GM08714 (cell line): ENCODE results near the gene SGSM2.

Experiments
- H3K4me3 ChIP-seq: fragments of 200-500 bp; sonication (Bioruptor generic); 2 replicates; pipeline ENCODE4 v1.5.1; 2014; ENCODE audit warnings: mild to moderate bottlenecking, low read length, inconsistent platforms
- ZNF274 ChIP-seq: IDR thresholded peaks from 2 replicates; pipeline ENCODE4 v1.6.1; 2012; ENCODE audit warnings: mild to moderate bottlenecking, low read depth, low read length

Gene SGSM2

DNA sequence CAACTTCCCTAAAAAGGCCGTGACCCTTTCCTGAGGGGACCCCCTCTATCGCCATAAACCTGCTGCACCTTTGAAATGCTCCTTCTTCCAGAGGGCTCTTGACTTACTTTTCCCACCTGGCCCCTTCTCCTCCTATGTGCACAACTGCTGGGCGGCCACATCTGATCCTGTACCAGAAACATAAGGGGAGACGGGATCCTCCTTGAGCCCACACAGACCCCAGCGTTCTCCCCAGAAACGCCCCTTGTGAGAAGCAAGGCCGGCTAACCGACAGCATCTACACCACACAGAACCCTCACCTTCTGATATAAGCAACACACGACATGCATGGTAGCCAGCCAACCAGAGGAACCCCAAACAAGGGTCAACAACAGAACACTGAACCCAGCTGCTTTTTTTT lies 77.8 kb downstream of the SGSM2 start:
- H3K4me3 ChIP-seq = no peak overlapping the region
- TF ChIP-seq ZNF274 = no peak

DNA sequence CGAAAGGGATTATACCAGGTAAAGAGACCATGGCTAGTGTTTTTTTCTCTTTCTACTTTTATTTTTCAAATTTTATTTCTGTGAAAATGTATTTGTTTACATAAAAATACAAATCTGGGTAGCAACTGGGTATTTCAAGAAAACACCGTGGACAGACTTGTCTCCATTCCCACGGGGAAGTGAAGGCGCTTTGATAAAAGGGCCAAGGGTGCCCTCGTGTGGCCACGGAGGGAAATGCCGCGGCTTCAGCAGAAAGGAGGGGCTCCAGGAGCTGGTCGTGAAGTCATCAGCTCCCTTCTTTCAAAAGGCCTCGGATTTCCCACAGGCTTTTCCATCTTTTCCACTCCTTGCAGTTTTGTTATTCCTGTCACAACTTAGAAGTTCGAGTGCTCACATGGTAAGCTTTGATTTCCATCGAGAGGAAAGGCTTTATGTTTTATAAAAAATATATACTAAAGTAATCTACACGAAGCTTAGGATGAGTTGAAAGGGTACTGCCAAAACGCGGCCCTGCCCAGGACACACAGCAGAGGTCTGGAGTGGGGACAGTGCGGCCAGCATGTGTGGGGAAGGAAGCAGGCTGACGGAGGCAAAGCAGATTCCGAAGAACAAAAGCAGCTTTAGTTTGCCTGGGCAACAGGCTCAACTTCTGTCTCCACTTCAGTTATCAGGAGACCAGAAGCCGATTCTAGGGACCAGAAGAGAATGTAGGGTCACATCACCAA lies 78.9 kb downstream of the SGSM2 start:
- H3K4me3 ChIP-seq = no peak overlapping the region
- TF ChIP-seq ZNF274 = no peak

DNA sequence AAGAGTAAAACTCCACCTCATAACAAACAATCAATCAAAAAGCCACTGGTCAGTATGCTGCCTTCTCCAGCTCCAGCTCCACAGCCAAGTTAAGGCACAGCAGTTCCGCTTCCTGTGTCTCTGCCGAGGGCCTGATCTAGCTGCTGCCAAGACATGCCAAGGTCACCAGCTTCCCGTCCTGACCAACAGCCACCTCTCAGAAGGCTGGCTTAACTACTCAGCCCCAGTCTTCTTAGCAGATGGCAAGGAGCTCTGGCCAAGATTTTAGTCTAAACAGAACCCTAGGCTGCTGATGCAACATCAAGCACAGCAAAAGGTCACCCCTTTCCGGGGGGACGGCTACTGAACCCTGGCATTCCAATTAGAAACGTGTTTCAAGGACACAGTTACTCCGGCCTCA lies 81.3 kb downstream of the SGSM2 start:
- TF ChIP-seq ZNF274 = no peak
- no peak overlapping the region for H3K4me3 ChIP-seq

DNA sequence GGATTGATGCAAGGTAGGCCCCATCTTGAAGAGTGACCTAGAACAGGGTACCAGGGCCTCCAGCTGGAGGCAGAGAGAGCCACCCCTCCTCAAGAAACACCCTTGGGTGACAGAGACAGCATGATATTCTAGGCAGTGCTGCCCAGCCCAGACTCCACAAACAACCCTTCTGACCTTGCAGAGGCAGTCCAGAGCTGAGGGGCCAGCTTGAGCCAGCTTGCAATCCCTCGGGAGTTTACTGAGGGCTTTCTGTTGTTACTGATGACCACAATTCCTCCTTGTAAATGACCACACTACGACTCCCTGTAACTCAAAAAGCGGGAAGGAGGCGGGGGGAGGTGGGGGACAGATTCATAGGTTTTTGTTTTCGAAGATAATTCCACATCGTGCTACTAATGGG lies 82.2 kb downstream of the SGSM2 start:
- TF ChIP-seq ZNF274 = no peak
- H3K4me3 ChIP-seq = no peak overlapping the region

DNA sequence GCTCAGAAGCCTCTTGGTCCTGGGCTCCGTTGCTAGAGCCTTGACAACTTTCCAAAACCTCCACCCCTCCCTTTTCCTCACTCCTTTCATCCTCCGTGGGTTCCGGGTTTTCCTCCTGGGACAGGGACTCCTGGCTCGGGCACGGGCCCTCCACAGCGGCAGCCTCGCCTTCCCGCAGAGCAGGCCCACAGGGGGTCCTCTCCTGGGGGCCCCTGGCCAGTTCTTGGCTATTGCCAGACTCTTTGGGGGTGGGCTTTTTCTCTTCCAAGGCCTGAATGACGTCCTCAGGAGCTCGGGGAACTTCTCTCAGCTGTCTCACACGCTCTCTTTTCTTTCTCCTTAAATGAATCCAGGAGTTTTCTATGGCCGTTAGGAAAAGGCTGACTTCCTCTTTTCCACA lies 82.9 kb downstream of the SGSM2 start:
- no peak overlapping the region for H3K4me3 ChIP-seq
- no peak for TF ChIP-seq ZNF274

DNA sequence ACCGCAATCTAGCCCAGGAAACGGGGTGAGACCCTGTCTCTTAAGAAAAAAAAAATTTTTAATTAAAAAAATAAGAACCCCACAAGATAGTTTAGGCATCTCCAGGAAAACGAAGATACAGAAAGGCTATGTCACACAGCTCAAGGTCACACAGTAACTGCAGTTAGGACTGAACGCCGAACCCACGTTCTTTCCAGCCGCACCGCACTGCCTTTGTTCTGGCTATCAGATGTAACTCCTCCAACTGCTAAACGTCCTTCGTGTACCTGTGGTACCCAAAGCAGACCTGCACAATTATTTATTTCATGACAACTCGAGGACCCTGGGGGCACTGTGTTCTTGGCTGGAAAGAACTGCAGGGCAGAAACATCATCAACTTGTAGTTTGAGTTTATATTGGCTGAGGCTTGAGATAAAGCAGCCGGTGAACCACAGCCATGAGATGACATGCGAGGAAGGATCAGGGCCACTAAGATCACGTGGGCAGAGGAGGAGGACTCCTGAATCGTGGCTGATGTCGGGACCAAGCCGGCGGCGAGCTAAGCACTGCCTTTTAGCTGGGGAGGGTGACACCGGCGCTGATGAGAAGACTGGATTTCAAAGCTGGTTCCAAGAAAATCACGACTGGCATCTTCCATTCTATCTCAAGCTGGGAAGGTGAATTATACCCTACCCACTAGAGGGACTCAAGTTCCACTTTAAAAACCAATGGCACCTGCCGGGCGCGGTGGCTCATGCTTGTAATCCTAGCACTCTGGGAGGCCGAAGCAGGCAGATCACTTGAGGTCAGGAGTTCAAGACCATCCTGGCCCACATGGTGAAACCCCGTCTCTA lies 84.2 kb downstream of the SGSM2 start:
- H3K4me3 ChIP-seq = no peak overlapping the region
- TF ChIP-seq ZNF274 = no peak

DNA sequence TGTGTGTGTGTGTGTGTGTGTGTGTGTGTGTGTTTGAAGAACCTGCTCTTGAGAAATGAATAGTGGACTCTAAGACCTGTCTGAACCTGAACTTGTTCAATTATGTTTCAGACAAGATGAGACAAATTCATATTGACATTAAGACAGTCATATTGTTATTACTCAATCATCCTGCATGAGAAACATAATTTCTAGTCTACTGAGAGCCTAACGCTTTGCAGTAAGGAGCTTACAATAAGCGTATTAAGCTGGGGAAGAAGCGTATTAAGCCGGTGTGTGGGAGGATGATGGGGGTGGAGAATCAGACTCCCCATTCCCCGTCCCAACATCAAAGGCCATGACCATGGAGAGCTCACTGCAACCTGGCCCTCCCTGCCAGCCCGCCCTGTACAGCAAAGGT lies 86.0 kb downstream of the SGSM2 start:
- no peak overlapping the region for H3K4me3 ChIP-seq
- TF ChIP-seq ZNF274 = no peak

DNA sequence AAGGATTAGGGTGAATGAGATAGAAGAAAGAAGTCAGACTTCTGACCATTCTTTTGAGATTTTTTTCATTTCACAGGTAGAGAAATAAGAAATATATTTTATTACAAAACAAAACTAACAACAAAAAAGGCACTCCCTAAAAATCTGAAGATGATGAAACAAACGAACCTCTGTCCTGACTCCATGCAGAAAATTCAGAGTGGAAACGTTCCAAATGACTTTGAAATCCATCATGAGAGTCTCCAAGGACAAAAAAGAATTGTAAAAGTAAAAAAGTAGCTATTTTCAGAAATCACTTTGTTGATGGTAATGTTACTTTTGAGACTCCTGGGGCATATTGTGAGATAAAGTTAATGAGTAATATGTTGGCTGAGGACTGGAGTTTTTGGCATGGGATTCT lies 89.9 kb downstream of the SGSM2 start:
- no peak for TF ChIP-seq ZNF274
- no peak overlapping the region for H3K4me3 ChIP-seq

DNA sequence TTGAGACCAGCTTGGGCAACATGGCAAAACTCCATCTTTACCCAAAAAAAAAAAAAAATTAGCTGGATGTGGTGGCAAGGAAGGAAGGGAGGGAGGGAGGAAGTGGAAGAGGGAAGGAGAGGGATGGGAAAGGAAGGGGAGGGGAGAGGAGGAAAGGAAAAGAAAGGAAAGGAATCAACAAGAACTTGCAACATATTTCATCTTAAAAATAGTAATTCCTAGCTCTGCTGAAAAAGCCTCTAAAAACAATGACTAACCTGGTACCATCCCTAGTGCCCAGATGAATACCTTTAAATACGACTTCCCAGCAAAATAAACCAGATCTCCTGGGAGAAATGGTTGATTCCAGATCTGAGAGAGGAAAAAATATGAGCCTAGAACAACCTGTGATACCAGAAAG lies 90.6 kb downstream of the SGSM2 start:
- no peak for TF ChIP-seq ZNF274

More for the DNA sequence above, 90.6 kb downstream of the SGSM2 start:
- no peak overlapping the region for H3K4me3 ChIP-seq
